IPS-20b (cell line): ENCODE measurements around the gene LAMP1.
"Not testable (repeated sequence)": the region's sequence is repeated elsewhere in the genome, so short reads cannot be mapped to it uniquely, and the experiment has no call there.

ENCODE experiments used
- H3K27ac ChIP-seq: one replicate; pipeline ENCODE4 v1.5.1; 2013; ENCODE audit warnings: low read length
- H3K27me3 ChIP-seq: 2 replicates; pipeline ENCODE4 v1.6.1; 2013; ENCODE audit warnings: mild to moderate bottlenecking, low read length, inconsistent platforms; ENCODE audit not compliant: insufficient read depth
- H3K36me3 ChIP-seq: 2 replicates; pipeline ENCODE4 v1.6.1; 2013; ENCODE audit warnings: low read depth, mild to moderate bottlenecking, inconsistent platforms, low read length, moderate library complexity; ENCODE audit not compliant: insufficient read depth
- H3K4me1 ChIP-seq: 2 replicates; pipeline ENCODE4 v1.6.1; 2013; ENCODE audit warnings: mild to moderate bottlenecking, control low read depth, inconsistent platforms, low read length, moderate library complexity; ENCODE audit not compliant: insufficient read depth
- H3K4me3 ChIP-seq: 2 replicates; pipeline ENCODE4 v1.5.1; 2013; ENCODE audit warnings: mild to moderate bottlenecking, low read length, inconsistent platforms
- H3K9ac ChIP-seq: 2 replicates; pipeline ENCODE4 v1.6.1; 2013; ENCODE audit warnings: low read depth, mild to moderate bottlenecking, inconsistent platforms, low read length, moderate library complexity
- H3K9me3 ChIP-seq: 2 replicates; pipeline ENCODE4 v1.6.1; 2013; ENCODE audit warnings: mild to moderate bottlenecking, low read depth, low read length, inconsistent platforms; ENCODE audit not compliant: insufficient read depth

The LAMP1 gene

DNA sequence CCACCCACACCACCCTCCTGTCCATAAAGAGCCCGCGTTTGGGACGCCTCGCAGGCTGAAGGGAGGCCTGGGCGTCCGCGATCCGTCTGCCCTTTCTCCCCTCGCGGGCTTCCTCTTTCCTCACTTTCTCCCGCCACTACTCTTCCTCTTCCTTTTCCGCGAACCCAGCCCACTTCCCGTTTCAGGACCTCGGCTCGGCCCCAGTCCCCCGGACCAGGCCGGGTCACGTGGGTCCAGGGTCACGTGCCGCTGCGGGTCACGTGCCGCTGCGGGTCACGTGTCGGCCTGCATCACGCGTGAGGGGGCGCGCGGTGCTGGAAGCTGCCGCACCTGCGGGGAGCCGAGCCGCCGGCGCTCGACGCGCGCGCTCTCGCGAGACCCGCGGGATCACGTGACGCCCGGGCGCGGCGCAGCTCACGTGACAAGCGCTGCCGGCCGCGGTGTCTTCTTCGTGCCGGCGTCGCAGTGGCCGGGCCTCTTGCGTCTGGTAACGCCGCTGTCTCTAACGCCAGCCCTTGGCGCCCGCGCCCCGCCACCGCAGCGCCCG, at the start of gene LAMP1:
TSS of gene LAMP1 (plus strand) at position 417 of the 547 bp plus-strand sequence. CDS start 196 bp downstream, outside the sequence.
- H3K4me1 ChIP-seq, result peaks cover 5% of the 10 kb centered on the region
- H3K9me3 ChIP-seq, result no peaks in the 10 kb centered on the region
- H3K9ac ChIP-seq, result peak within 1 kb of the TSS; percentile 94
- H3K36me3 ChIP-seq, result no peaks in the 10 kb centered on the region
- peaks cover 9% of the 10 kb centered on the region; the same call in 1 of the 2 replicates for H3K27me3 ChIP-seq
- peak within 1 kb of the TSS; percentile 98 for H3K4me3 ChIP-seq
- H3K27ac ChIP-seq, result peak within 1 kb of the TSS; percentile 65

DNA sequence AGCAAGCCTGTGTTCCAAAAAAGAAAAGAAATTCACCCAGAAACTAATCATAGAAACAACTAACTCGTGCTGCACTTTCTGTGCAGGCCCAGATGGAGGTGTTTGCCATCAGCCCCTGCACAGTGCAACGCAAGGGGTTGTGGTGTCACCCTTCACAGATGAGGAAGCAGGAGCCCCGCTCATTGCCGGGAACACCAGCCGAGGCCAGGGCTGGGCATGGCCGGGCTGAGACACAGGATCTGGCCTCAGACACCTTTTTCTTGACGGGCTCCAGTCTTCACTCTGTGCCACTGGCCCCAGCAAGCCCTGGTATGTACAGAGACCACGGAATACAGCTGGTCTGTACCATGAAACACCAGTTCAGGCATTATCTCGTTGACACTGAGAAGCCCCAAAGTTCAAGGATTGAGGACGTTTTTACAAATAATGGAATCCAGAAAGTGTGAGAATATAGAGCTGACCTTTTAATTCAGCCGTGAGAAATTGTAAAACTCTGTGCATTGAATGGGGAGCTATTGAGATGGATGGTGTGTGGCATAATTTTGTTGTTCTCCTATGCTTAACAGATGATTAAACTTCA, 44.4 kb upstream of the LAMP1 start:
- no peak overlapping the region for H3K27ac ChIP-seq
- no peaks in the 10 kb centered on the region for H3K4me1 ChIP-seq
- no peak overlapping the region for H3K9ac ChIP-seq
- peaks cover 100% of the 10 kb centered on the region for H3K36me3 ChIP-seq
- H3K9me3 ChIP-seq, result no peaks in the 10 kb centered on the region
- H3K4me3 ChIP-seq, result no peak overlapping the region
- H3K27me3 ChIP-seq, result no peaks in the 10 kb centered on the region

GRCh38 chr13:113257908-113258307, 39.1 kb upstream of the LAMP1 start:
- H3K4me1 ChIP-seq, H3K27ac ChIP-seq, H3K4me3 ChIP-seq, H3K27me3 ChIP-seq, H3K9ac ChIP-seq, H3K9me3 ChIP-seq: not testable (repeated sequence)
- peaks cover 94% of the 10 kb centered on the region for H3K36me3 ChIP-seq

DNA sequence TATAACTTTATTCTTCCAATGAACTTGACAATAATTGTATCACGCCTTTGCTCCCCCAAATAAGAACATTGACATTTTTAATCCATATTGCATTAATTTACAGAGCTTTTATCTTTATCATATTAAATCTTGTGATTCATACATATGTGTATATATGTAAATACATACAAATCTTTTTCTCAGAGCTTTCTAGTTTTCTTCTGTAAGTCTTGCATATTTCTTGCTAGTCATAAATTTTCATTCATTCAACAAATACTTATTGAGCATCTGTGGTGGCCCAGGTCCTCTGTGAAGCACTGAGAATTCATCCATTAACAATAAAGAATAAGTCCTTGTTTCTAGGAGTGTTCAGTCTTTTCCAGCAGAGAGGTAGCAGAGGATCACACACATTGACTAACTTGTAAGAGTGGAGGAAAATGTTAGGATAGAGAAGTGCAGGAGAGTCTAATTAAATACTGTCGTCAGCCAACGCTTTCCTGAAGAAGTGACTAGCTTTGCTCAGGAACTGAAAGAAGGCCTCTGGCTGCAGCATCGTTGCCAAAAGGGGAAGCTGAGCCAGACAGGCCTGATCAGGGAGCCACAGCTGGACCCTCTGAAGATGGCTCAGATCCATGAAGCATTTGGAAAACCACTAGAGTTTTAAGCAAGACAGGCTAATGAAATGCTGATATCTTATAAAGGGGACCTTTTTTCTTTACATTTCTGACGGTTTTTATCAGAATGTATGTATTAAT, 38.6 kb upstream of the LAMP1 start:
- Histone ChIP-seq H3K27me3 (no peaks in the 10 kb centered on the region), H3K4me3 (no peak overlapping the region), H3K4me1 (no peaks in the 10 kb centered on the region), H3K36me3 (peaks cover 94% of the 10 kb centered on the region), H3K9ac (no peak overlapping the region), H3K9me3 (no peaks in the 10 kb centered on the region), H3K27ac (no peak overlapping the region)

DNA sequence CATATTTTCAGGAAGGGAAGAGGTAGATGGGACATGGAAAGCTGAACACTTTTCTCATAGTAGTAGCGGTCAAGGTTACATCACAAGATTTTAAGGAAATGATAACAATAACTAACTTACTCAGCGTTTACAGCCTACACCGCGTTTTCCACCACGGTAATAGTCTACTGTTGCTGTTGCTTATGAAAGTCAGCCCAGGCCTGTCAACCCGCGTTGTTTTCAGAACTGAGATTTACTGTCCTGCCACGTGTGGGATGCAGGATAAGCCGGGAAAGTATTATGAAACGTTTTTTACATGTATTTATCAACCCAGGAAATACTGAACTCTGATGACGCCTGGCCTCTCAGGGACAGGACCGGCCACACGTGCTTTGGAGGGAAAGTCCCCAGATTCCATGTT, 36.0 kb upstream of the LAMP1 start:
- Histone ChIP-seq H3K9ac (no peak overlapping the region), H3K4me1 (no peaks in the 10 kb centered on the region), H3K36me3 (peaks cover 85% of the 10 kb centered on the region), H3K9me3 (no peaks in the 10 kb centered on the region), H3K27me3 (no peaks in the 10 kb centered on the region), H3K4me3 (no peak overlapping the region), H3K27ac (no peak overlapping the region)

DNA sequence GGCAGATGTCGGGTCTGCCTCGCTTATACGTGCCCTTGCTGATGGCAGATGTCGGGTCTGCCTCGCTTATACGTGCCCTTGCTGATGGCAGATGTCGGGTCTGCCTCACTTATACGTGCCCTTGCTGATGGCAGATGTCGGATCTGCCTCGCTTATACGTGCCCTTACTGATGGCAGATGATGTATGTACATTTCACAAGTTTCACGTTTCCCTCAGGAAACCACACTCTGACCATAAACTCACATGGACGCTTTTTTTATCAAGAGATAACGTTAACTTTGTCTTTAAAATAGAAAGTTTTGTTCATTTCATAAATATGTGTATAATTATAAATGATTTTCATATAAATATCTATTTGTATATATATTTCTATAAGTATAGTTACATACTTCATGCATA, 34.0 kb upstream of the LAMP1 start:
- not testable (repeated sequence) for H3K4me3 ChIP-seq, H3K27me3 ChIP-seq, H3K27ac ChIP-seq, H3K9me3 ChIP-seq, H3K9ac ChIP-seq, H3K4me1 ChIP-seq
- H3K36me3 ChIP-seq, result peaks cover 65% of the 10 kb centered on the region

GRCh38 chr13:113267642-113268405, 29.2 kb upstream of the LAMP1 start:
- H3K4me3 ChIP-seq, result no peak overlapping the region
- no peak overlapping the region for H3K9ac ChIP-seq
- no peaks in the 10 kb centered on the region for H3K4me1 ChIP-seq
- peaks cover 34% of the 10 kb centered on the region for H3K36me3 ChIP-seq
- no peak overlapping the region for H3K27ac ChIP-seq
- H3K27me3 ChIP-seq, result no peaks in the 10 kb centered on the region
- H3K9me3 ChIP-seq, result no peaks in the 10 kb centered on the region

- H3K27ac ChIP-seq, result no peak overlapping the region
These were observed 25.0 kb upstream of the LAMP1 start for GRCh38 chr13:113272031-113272430.

DNA sequence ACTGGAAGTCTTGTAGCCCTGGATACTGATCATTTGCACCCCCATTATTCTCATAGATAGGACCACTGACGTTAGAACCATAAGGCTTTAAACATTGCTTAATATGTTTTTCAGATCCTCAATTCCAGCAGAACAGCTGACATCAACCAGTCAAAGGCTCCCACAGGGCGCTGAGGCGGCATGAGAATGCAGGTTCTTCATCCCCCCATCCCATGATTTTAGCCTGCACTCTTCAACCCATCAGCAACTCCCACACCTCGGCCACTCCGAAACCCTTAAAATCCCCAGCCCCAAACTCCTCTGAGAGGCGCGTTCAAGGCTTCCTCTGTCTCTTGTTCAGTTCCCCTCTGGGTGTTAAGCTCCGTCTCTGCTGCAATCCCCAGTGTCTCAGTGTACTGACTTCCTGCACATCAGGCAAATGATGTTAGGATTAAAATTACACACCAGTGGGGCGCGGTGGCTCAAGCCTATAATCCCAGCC, 24.3 kb upstream of the LAMP1 start:
- Histone ChIP-seq H3K36me3 (peaks cover 13% of the 10 kb centered on the region; the same call in 1 of the 2 replicates), H3K27ac (no peak overlapping the region), H3K9me3 (no peaks in the 10 kb centered on the region), H3K4me3 (no peak overlapping the region), H3K4me1 (no peaks in the 10 kb centered on the region), H3K9ac (no peak overlapping the region), H3K27me3 (no peaks in the 10 kb centered on the region)

More at GRCh38 chr13:113272031-113272430, 25.0 kb upstream of the LAMP1 start:
- H3K4me1 ChIP-seq, result no peaks in the 10 kb centered on the region
- peaks cover 13% of the 10 kb centered on the region; the same call in 1 of the 2 replicates for H3K36me3 ChIP-seq
- no peak overlapping the region for H3K9ac ChIP-seq
- no peak overlapping the region for H3K4me3 ChIP-seq
- no peaks in the 10 kb centered on the region for H3K9me3 ChIP-seq
- H3K27me3 ChIP-seq, result no peaks in the 10 kb centered on the region

DNA sequence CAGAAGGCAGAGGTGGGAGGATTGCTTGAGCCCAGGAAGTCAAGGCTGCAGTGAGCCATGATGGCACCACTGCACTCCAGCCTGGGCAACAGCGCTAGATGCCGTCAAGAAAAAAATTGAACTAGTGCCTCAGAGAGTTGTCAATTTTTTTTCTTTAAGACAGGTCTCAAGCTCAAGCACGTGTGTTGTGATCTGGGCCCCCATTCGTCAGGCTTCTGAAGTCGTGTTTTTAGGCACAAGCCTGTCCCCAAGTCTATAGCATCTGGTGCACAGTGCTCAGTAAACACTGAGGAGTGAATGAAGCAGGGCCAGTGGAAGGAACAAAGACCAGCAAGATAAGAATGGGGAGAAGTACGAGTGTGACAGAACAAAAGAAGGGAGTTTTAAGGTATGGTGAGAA, 23.7 kb upstream of the LAMP1 start:
- no peaks in the 10 kb centered on the region for H3K9me3 ChIP-seq
- no peaks in the 10 kb centered on the region for H3K4me1 ChIP-seq
- H3K4me3 ChIP-seq, result no peak overlapping the region
- no peak overlapping the region for H3K9ac ChIP-seq
- H3K27me3 ChIP-seq, result no peaks in the 10 kb centered on the region
- H3K36me3 ChIP-seq, result peaks cover 13% of the 10 kb centered on the region; the same call in 1 of the 2 replicates
- H3K27ac ChIP-seq, result no peak overlapping the region

GRCh38 chr13:113273851-113274590, 23.0 kb upstream of the LAMP1 start:
- Histone ChIP-seq H3K36me3 (peaks cover 10% of the 10 kb centered on the region; the same call in 1 of the 2 replicates), H3K4me3 (no peak overlapping the region), H3K4me1 (no peaks in the 10 kb centered on the region), H3K27me3 (no peaks in the 10 kb centered on the region), H3K9me3 (no peaks in the 10 kb centered on the region; the same call in 1 of the 2 replicates), H3K27ac (no peak overlapping the region), H3K9ac (no peak overlapping the region)
